GM12878 (cell line): ENCODE data around the gene NID1. TPM values are rescaled to one million over a fixed set of nuclear protein-coding genes. Genes with fewer than 3 reads are reported as not detected.
A peak's percentile ranks its signal among the peaks of the same experiment; 100 is the strongest.

Experiments
- ATAC-seq: fragments of 200-7000 bp; cut with Tn5 transposase; 3 replicates; pipeline ENCODE4 v1.9.1; 2020; ENCODE audit warnings: mild to moderate bottlenecking, moderate library complexity
- BruUV-seq: library from RNA; stranded (reverse); fragments of 400-500 nt; replicated peaks from 2 replicates; lab custom pipeline; 2021; lab: Mats Ljungman, UMichigan
- CTCF ChIA-PET: fragments of 300-600 bp; sonication (Branson Sonifier 250); formaldehyde crosslinking; extraction: SDS; loops from one replicate; lab custom pipeline; 2021; ENCODE audit warnings: inconsistent platforms; lab: Yijun Ruan, JAX
- POLR2A ChIA-PET: fragments of 350-600 bp; formaldehyde crosslinking; extraction: SDS; loops from one replicate; lab custom pipeline; 2021; ENCODE audit warnings: inconsistent platforms; lab: Charles Lee
- RAD21 ChIA-PET: fragments of 300-600 bp; sonication (Branson Sonifier 250); formaldehyde crosslinking; loops from one replicate; lab custom pipeline; 2023; ENCODE audit warnings: antibody characterized with exemption; ENCODE audit not compliant: unreplicated experiment; lab: Charles Lee
- SMC1A ChIA-PET: fragments of 300-600 bp; sonication (Branson Sonifier 250); formaldehyde crosslinking; loops from one replicate; lab custom pipeline; 2023; ENCODE audit not compliant: unreplicated experiment, uncharacterized antibody; lab: Charles Lee
- DNase-seq: peaks from one replicate; pipeline ENCODE4 v3.0.0-alpha.2; 2011; ENCODE audit warnings: low read depth, low spot score
- FAIRE-seq: peaks from 3 replicates; lab custom pipeline; 2011; peaks lifted over from hg19 to GRCh38; lab: Jason Lieb, UNC
- H2AFZ ChIP-seq: 2 replicates; pipeline ENCODE4 v1.6.0; 2011; ENCODE audit warnings: low read depth, low read length, control low read depth; ENCODE audit not compliant: control insufficient read depth
- H3K27ac ChIP-seq: 2 replicates; pipeline ENCODE4 v1.5.1; 2011; ENCODE audit warnings: control low read depth; ENCODE audit not compliant: control insufficient read depth, insufficient read depth
- H3K27me3 ChIP-seq, 2 experiments: replicated peaks in 1 of 2; 2 replicates each; pipeline versions ENCODE4 v1.6.0 to v1.6.1; 2011; ENCODE audit warnings: low read length in 1 of 2; ENCODE audit not compliant: control insufficient read depth in 2 of 2, insufficient read depth in 2 of 2
- H3K36me3 ChIP-seq, 2 experiments: 2 replicates each; pipeline ENCODE4 v1.5.1; 2011; ENCODE audit warnings: low read length in 1 of 2; ENCODE audit not compliant: control insufficient read depth in 2 of 2, insufficient read depth in 2 of 2
- H3K4me1 ChIP-seq: 2 replicates; pipeline ENCODE4 v1.6.1; 2011; ENCODE audit warnings: mild to moderate bottlenecking, low read length, moderate library complexity, mixed read lengths; ENCODE audit not compliant: control insufficient read depth, insufficient read depth
- H3K4me2 ChIP-seq: 2 replicates; pipeline ENCODE4 v1.6.0; 2011; ENCODE audit warnings: control low read depth; ENCODE audit not compliant: control insufficient read depth, insufficient read depth
- H3K4me3 ChIP-seq: fragments of 200-600 bp; sonication (generic); 2 replicates; pipeline ENCODE4 v1.5.1; 2016
- H3K79me2 ChIP-seq: 2 replicates; pipeline ENCODE4 v1.6.0; 2011; ENCODE audit warnings: low read length; ENCODE audit not compliant: control insufficient read depth, insufficient read depth
- H3K9ac ChIP-seq: 2 replicates; pipeline ENCODE4 v1.8.0; 2011; ENCODE audit warnings: low read length, control low read depth, mixed read lengths; ENCODE audit not compliant: control insufficient read depth, insufficient read depth
- H3K9me3 ChIP-seq: replicated peaks from 3 replicates; pipeline ENCODE4 v1.5.1; 2011; ENCODE audit warnings: mild to moderate bottlenecking, low read length; ENCODE audit not compliant: control insufficient read depth, insufficient read depth
- H4K20me1 ChIP-seq: 2 replicates; pipeline ENCODE4 v1.6.0; 2011; ENCODE audit not compliant: control insufficient read depth, insufficient read depth
- BACH1 ChIP-seq: fragments of 450-650 bp; IDR thresholded peaks from 2 replicates; pipeline ENCODE4 v1.6.1; 2017; ENCODE audit warnings: mild to moderate bottlenecking, borderline replicate concordance
- CBFB ChIP-seq: IDR thresholded peaks from 2 replicates; pipeline ENCODE4 v1.6.1; 2016; ENCODE audit warnings: antibody characterized with exemption, low read depth
- CHD2 ChIP-seq: IDR thresholded peaks from 2 replicates; pipeline ENCODE4 v1.6.1; 2011; ENCODE audit warnings: low read depth, low read length, improper control_type of control experiment, borderline replicate concordance
- CHD4 ChIP-seq: fragments of 200-600 bp; sonication (generic); IDR thresholded peaks from 2 replicates; pipeline ENCODE4 v1.6.1; 2016; ENCODE audit warnings: mild to moderate bottlenecking
- CREB1 ChIP-seq: IDR thresholded peaks from 2 replicates; pipeline ENCODE4 v1.6.1; 2012; ENCODE audit warnings: low read depth, mild to moderate bottlenecking, inconsistent platforms
- CREM ChIP-seq: IDR thresholded peaks from 2 replicates; pipeline ENCODE4 v1.6.1; 2014; ENCODE audit warnings: antibody characterized with exemption, low read depth
- EP300 ChIP-seq, 2 experiments: fragments of 150-350 bp in 1 of 2; IDR thresholded peaks; 2 replicates each; pipeline ENCODE4 v1.6.1; 2011 to 2012; ENCODE audit warnings: low read depth in 2 of 2, low read length in 2 of 2, borderline replicate concordance in 1 of 2, improper control_type of control experiment in 1 of 2, inconsistent platforms in 1 of 2; ENCODE audit not compliant: control insufficient read depth in 1 of 2
- NFYB ChIP-seq: IDR thresholded peaks from 2 replicates; pipeline ENCODE4 v1.6.1; 2011; ENCODE audit warnings: low read depth, mild to moderate bottlenecking, low read length, improper control_type of control experiment, moderate library complexity; ENCODE audit not compliant: insufficient read depth
- NR2C1 ChIP-seq: fragments of 450-650 bp; IDR thresholded peaks from 2 replicates; pipeline ENCODE4 v1.6.1; 2017; ENCODE audit warnings: antibody characterized with exemption, mild to moderate bottlenecking, moderate library complexity
- PAX5 ChIP-seq: IDR thresholded peaks from 2 replicates; pipeline ENCODE4 v1.6.1; 2011; ENCODE audit warnings: low read depth, low read length, borderline replicate concordance
- RB1 ChIP-seq: fragments of 450-650 bp; formaldehyde crosslinking; IDR thresholded peaks from 2 replicates; pipeline ENCODE4 v1.6.1; 2017; ENCODE audit warnings: mild to moderate bottlenecking, borderline replicate concordance
- RFX5 ChIP-seq: IDR thresholded peaks from 2 replicates; pipeline ENCODE4 v1.6.1; 2011; ENCODE audit warnings: low read depth, low read length, improper control_type of control experiment
- TCF3 ChIP-seq: IDR thresholded peaks from 2 replicates; pipeline ENCODE4 v1.6.1; 2012; ENCODE audit warnings: low read depth, mild to moderate bottlenecking, low read length, borderline replicate concordance; ENCODE audit not compliant: insufficient read depth
- ZZZ3 ChIP-seq: IDR thresholded peaks from 2 replicates; pipeline ENCODE4 v1.6.1; 2011; ENCODE audit warnings: low read depth; ENCODE audit not compliant: control insufficient read depth, insufficient read length
- WGBS: methylation state at CpG from one replicate; pipeline ENCODE4 v1.1.6; 2016; ENCODE audit warnings: low lambda C conversion rate; ENCODE audit not compliant: insufficient replicate concordance, insufficient coverage; ENCODE audit errors: missing lambda C conversion rate; 5-methylcytosine and 5-hydroxymethylcytosine counted together
- in situ Hi-C: fragments of 300-500 bp; cut with MboI; formaldehyde crosslinking; loops from 9 replicates; pipeline ENCODE4 v1.14.3; 2018; ENCODE audit warnings: mixed read lengths
- intact Hi-C: fragments of 100-400 bp; cut with micrococcal nuclease; formaldehyde crosslinking; loops from one replicate; pipeline ENCODE4 v1.14.2; 2022; ENCODE audit not compliant: unreplicated experiment
- polyA plus RNA-seq, 11 experiments: library from polyadenylated mRNA; depleted of rRNA in 4 of 11; unstranded in 6 of 11; stranded (reverse) in 5 of 11; fragments of >200 nt; fragmentation: Nextera tagmentation in 4 of 11; fragmentation: Illumina TruSeq in 1 of 11; extraction: Ambion mirVana in 4 of 11; extraction: Trizol in 1 of 11; gene quantifications; 1 replicate in 1 of 11; 2 replicates in 10 of 11; pipeline versions ENCODE4 v1.2.1 to v1.2.3, GENCODE V29; 2011 to 2016; ENCODE audit warnings: inconsistent platforms in 2 of 11, missing spikeins in 2 of 11, low read depth in 1 of 11
- total RNA-seq, 4 experiments: library from RNA; depleted of rRNA in 3 of 4; stranded (reverse); fragments of >200 nt in 3 of 4; fragmentation: Illumina TruSeq in 1 of 4; extraction: Trizol in 1 of 4; gene quantifications; 2 replicates each; pipeline versions ENCODE4 v1.2.1 to v1.2.3, GENCODE V29; 2013 to 2021
- TF ChIP-seq, protein P1 (sequence below): IDR thresholded peaks from 2 replicates; pipeline ENCODE4 v1.6.1; 2011; ENCODE audit warnings: borderline replicate concordance, low read depth, mild to moderate bottlenecking, moderate library complexity, low read length; ENCODE audit not compliant: insufficient read depth, poor library complexity, severe bottlenecking
- TF ChIP-seq, protein P2 (sequence below): fragments of 450-650 bp; IDR thresholded peaks from 2 replicates; pipeline ENCODE4 v1.6.1; 2014; ENCODE audit warnings: mild to moderate bottlenecking
- TF ChIP-seq, protein P3 (sequence below): fragments of 450-650 bp; conservative IDR thresholded peaks from 2 replicates; pipeline ENCODE4 v1.6.1; 2017; ENCODE audit warnings: mild to moderate bottlenecking, moderate library complexity

Gene NID1
- total and polyA plus RNA-seq, 10 of the 15 experiments (the other 5 are each of a cell fraction or from before 2014, with no cell fraction given): 4.2 to 25.7 (median 11.3) TPM

DNA sequence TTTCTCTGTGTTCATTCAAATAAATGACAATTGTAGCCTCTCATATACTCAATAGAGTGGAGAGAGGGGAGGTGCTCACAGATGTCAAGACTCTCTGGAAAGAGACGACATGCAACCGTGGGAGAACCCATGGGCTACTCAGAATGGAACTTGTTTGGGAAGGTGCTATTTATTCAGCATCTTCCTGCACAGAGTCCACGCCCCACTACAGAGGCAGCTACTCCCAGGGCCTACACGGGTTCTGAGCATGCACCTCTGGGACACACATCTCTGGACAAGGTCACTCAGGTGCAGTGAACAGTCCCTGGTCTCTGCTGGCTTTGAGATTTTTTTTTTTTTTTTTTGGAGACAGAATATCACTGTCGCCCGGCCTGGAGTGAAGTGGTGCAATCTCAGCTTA is 64.1 kb downstream of the NID1 start (continued):
- TF ChIP-seq, protein P1, sequence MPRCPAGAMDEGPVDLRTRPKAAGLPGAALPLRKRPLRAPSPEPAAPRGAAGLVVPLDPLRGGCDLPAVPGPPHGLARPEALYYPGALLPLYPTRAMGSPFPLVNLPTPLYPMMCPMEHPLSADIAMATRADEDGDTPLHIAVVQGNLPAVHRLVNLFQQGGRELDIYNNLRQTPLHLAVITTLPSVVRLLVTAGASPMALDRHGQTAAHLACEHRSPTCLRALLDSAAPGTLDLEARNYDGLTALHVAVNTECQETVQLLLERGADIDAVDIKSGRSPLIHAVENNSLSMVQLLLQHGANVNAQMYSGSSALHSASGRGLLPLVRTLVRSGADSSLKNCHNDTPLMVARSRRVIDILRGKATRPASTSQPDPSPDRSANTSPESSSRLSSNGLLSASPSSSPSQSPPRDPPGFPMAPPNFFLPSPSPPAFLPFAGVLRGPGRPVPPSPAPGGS: no peak
- no peak for TF ChIP-seq CHD4
- TF ChIP-seq, all 136 proteins: peak for 0

DNA sequence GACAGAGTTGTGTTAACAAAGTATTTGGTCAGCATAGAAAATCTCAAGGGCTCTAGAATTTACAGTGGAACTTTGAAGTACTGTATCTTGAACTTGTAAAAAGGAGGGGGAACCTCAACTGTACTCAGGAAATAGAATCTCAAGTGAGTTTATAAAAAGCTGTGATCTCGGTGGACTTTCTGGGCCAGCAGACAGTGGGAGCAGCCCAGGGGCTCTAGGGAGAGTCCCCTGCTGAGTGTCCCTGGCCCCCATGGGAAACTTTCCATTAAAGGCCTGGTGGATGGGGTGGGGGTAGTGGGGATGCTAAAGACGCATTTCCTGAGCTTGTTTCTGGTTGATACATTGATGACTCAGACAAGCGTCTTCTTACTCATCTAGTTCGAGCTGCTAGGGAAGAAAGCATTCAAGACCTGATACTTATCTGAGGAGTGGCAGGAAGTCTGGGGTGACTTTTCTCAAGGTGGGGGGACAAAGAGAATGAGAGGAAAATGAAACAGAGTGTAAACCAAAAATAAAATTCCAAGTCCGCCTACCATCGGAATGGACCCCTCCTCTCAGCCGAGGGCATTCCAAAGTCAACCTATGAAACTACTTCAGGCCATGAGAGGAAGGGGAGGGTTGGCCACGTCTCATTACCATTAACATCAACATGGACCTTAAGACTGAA is 65.5 kb downstream of the NID1 start:
- peak overlapping the region; percentile 97 for H3K27ac ChIP-seq
- H3K79me2 ChIP-seq: no peaks in the 10 kb centered on the region; the same call in 1 of the 2 replicates
- BruUV-seq: no TSS peak
- peak overlapping the region; percentile 46; the same call in 1 of the 2 replicates for H3K4me3 ChIP-seq
- H2AFZ ChIP-seq: peak overlapping the region; percentile 70
- POLR2A ChIA-PET: interaction anchor here (0.7 to 4.1 kb wide), 7 partner anchors 28 to 67 kb away, joined by 3 to 22 read pairs (median 5); partner anchors contain the start of gene NID1
- H3K9me3 ChIP-seq: no peaks in the 10 kb centered on the region
- no peaks in the 10 kb centered on the region for H4K20me1 ChIP-seq
- RAD21 ChIA-PET: interaction anchor here (0.6 to 4.9 kb wide), 12 partner anchors 17 to 218 kb away, joined by 3 to 28 read pairs (median 3); partner anchors contain the start of gene NID1
- SMC1A ChIA-PET: interaction anchor here (1.1 to 6.1 kb wide), 15 partner anchors 27 to 285 kb away, joined by 3 to 48 read pairs (median 4); no protein-coding TSS in a partner anchor
- H3K4me2 ChIP-seq: peak overlapping the region; percentile 76
- H3K36me3 ChIP-seq: no peaks in the 10 kb centered on the region
- DNase-seq (peak; percentile 96), ATAC-seq (peak; percentile 81), FAIRE-seq (peak; percentile 85)
- no peaks in the 10 kb centered on the region for H3K27me3 ChIP-seq
- WGBS: 0% methylated on average over 8 of the region's 8 CpGs
- CTCF ChIA-PET: interaction anchor here (0.7 to 5.3 kb wide), 8 partner anchors 8 to 156 kb away, joined by 3 to 35 read pairs (median 4); no protein-coding TSS in a partner anchor
- intact Hi-C loops (loop anchor here (1.0 to 5.0 kb wide), 7 partner anchors 27 to 283 kb away; partner anchors contain the start of genes ERO1B and LYST), in situ Hi-C loops (no loop called here)
- peak overlapping the region; percentile 66 for H3K9ac ChIP-seq
- H3K4me1 ChIP-seq: peaks cover 58% of the 10 kb centered on the region
- TF ChIP-seq NFYB (no peak), ZZZ3 (no peak), BACH1 (peak; percentile 89; the same call in 1 of the 2 replicates), CREM (peak; percentile 93), CBFB (peak; percentile 79), CHD2 (peak; percentile 65; the same call in 1 of the 2 replicates), RFX5 (no peak), NR2C1 (no peak), EP300 (IDR thresholded peaks at IDR 0.05; ENCODE audit: borderline replicate concordance in 1 of 2, control insufficient read depth in 1 of 2, low read depth in 2 of 2, low read length in 2 of 2) (peak; percentile 92 to 94; a peak in 3 of 4 replicates), TCF3 (peak; percentile 84; the same call in 1 of the 2 replicates), CREB1 (peak; percentile 77), RB1 (no peak), PAX5 (peak; percentile 93)
- TF ChIP-seq, protein P2, sequence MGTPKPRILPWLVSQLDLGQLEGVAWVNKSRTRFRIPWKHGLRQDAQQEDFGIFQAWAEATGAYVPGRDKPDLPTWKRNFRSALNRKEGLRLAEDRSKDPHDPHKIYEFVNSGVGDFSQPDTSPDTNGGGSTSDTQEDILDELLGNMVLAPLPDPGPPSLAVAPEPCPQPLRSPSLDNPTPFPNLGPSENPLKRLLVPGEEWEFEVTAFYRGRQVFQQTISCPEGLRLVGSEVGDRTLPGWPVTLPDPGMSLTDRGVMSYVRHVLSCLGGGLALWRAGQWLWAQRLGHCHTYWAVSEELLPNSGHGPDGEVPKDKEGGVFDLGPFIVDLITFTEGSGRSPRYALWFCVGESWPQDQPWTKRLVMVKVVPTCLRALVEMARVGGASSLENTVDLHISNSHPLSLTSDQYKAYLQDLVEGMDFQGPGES: no peak
- TF ChIP-seq, protein P3, sequence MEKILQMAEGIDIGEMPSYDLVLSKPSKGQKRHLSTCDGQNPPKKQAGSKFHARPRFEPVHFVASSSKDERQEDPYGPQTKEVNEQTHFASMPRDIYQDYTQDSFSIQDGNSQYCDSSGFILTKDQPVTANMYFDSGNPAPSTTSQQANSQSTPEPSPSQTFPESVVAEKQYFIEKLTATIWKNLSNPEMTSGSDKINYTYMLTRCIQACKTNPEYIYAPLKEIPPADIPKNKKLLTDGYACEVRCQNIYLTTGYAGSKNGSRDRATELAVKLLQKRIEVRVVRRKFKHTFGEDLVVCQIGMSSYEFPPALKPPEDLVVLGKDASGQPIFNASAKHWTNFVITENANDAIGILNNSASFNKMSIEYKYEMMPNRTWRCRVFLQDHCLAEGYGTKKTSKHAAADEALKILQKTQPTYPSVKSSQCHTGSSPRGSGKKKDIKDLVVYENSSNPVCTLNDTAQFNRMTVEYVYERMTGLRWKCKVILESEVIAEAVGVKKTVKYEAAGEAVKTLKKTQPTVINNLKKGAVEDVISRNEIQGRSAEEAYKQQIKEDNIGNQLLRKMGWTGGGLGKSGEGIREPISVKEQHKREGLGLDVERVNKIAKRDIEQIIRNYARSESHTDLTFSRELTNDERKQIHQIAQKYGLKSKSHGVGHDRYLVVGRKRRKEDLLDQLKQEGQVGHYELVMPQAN: no peak
